G401 (cell line): Measurements from ENCODE around the gene ANXA9. TPM values are rescaled to one million over a fixed set of nuclear protein-coding genes. Genes with fewer than 3 reads are reported as not detected.

Source experiments
- DNase-seq: peaks from one replicate; pipeline ENCODE4 v3.0.0-alpha.2; 2015; ENCODE audit warnings: low spot score
- in situ Hi-C: cut with HindIII; loops from 2 replicates; pipeline ENCODE4 v1.10.0; 2016; ENCODE audit warnings: low sequenced_read_pairs, mixed read lengths
- total RNA-seq: library from RNA; depleted of rRNA; stranded (reverse); fragments of >200 nt; shearing (Covaris generic); gene quantifications from 2 replicates; pipeline ENCODE4 v1.2.3, GENCODE V29; 2014

The ANXA9 gene
- total RNA-seq, 1 experiment from 2014 or later, result 2.7 TPM

DNA sequence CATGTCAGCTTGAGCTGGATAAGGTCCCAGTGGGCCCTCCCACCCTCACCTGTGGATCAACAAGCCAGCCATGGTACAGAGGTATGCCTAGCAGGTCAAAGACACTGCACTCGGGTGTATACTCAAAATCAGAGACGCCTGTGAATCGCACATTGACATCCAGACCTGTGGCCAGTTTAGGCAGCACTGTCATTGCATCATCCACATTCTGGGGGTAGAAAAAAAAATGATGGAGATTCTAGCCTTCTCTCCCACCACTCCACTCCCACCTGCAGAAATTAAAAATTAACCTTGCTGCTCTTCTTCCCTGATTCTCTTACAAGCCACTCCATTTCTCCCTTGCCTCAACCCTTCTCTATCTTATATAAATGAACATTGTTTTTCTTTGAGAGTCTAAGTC is 18.3 kb downstream of the ANXA9 start:
- in situ Hi-C loops, result no loop called here

DNA sequence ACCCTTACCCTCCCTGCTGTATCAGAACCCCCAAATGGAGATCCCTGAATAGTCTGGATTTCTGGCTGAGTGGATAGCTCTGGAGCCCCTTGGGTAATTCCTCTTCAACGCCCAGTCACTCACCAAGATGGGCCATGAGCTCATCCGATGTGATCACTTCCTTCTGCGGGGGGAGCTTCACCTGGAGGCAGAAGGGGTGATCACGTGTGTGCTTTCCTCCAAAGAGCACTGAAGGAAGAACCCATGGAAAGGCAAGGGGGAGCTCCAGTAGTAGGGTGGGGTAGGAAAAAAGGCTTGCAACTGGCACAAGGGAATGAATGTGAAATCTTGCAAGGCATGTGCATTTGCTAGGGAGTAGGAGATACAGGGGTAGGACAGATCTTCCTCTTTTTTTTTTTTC is 19.5 kb downstream of the ANXA9 start:
- DNase-seq, result peak; percentile 36
- in situ Hi-C loops, result no loop called here

More for the DNA sequence above, 18.3 kb downstream of the ANXA9 start:
- DNase-seq, result no peak

DNA sequence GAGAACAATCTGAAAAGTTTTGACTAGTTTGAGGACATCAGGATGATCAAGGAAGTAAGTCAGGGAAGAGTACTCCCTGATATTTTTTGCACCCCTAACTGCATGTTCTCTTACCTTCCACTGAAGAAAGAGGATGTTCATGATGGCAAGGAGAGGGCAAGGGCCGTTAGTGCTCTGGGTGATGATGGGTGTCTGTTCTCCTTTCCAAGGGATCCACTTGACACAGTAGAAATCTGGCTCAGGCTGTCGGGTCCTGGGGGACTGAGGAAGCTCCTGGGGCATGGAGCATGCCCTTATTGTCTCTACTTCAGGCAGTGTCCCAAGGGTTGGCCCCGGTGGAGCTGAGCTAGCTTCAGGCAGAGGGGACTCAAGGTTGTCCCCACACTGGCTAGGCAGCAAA is 20.0 kb downstream of the ANXA9 start:
- in situ Hi-C loops, result no loop called here
- DNase-seq, result no peak

DNA sequence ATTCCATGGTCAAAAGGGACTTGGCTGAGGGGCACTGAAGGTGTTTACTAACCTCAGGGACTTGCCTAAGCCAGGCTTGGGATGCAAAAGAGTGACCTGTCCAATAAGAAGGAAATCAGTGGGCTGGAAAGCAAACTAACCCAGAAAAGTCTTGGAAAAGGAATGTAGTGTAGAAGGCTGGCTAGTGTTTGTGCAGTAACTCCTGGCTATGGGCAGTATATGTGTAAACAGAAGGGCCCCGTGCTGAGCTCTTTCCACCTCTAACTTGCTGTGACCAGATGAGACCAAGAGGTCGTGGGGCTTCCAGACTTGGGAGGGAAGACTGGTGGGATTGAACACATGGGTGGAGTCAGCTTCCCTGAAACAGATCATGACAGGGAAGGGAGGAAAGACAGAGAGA is 20.5 kb downstream of the ANXA9 start:
- DNase-seq, result no peak
- in situ Hi-C loops, result no loop called here

DNA sequence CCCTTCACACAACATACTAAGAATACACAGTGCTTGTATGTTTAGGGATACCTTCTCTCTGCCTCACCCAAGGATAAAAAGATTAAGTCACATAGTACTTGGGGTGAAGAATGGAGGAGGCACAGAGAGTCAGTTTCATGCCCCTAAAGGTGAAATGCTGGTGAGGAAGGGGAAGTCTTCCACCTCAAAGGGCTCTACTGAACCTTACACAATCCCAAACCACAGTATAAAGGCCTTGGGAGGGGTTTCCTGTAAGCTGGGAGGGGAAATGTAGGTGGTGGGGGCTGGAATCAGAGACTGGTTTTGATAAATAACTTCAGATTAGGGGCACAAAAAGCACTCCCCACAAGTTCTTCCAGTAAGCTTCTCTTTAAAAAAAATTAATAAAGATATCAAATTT is 21.1 kb downstream of the ANXA9 start:
- no peak for DNase-seq
- in situ Hi-C loops, result no loop called here

DNA sequence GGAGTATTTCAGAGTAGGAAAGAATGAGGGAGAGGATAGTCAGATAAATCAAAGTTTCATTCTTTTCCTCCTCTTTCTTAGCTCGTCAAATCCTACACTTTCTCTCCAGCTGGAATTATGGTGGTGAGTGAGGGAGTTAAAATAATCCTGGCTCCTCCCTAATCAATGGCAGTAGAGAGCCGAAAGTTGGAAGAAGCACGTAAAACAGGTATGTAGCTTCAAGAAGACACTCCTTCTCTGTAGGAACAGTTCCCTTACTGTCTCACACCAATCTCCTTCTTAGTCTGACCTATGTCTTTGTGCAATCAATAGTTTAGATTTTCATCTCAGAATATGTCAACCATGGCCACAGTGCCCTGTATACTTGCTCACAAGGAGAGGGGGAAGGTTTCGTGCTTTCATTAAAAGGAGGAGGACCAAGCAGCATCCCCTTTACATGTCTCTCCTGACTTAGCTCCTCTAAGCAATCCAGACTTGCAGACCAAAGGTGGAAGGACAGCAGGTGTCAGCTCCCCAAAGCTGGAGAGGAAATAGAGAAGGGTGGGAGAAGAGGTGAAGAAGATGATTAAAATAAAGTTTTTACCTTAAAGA is 23.7 kb downstream of the ANXA9 start:
- DNase-seq, result peak; percentile 64
- in situ Hi-C loops, result no loop called here

DNA sequence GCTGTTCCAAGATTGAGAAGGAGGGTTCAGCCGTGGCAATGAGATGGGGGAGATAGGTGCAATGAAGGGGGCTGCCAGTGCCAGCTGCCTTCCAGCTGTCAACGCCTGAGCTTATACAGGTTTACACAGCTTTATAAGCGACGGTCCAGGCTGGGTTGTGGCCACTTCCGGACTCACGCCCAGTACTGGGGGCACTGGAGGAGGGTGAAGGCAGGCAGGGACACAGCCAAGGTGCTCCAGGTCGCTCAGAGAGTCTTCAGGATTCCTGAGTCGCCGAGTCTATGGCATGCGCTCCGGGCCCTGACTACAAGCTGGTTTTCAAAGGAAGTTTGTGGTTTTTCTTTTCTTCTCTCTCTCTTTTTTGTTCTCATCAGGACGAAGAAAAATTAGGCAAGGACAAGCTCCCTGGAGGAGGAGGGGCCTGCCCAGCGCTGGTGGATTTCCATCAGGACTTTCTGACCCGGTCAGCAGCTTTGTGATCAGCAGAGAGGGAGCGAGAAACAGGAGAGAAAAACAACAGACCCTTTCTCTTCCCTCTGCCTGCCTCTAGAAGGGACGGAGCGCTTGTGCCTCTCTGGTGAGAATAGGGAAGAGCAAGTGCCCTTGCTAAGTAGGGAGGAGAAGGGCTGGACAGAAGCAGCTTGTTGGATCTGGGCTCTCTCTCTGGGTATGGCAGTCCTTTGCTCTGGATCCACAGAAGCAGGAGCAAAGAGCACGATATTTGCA is 24.4 kb downstream of the ANXA9 start, which contains the start of gene MINDY1:
MINDY1 (minus strand) TSS at position 576 of the 726 bp plus-strand sequence. CDS start 4,285 bp downstream, outside the sequence.
- in situ Hi-C loops, result no loop called here
- DNase-seq, result peak; percentile 95

GRCh38 chr1:151007853-151008243 is 25.8 kb downstream of the ANXA9 start:
- DNase-seq, result no peak
- in situ Hi-C loops, result no loop called here

DNA sequence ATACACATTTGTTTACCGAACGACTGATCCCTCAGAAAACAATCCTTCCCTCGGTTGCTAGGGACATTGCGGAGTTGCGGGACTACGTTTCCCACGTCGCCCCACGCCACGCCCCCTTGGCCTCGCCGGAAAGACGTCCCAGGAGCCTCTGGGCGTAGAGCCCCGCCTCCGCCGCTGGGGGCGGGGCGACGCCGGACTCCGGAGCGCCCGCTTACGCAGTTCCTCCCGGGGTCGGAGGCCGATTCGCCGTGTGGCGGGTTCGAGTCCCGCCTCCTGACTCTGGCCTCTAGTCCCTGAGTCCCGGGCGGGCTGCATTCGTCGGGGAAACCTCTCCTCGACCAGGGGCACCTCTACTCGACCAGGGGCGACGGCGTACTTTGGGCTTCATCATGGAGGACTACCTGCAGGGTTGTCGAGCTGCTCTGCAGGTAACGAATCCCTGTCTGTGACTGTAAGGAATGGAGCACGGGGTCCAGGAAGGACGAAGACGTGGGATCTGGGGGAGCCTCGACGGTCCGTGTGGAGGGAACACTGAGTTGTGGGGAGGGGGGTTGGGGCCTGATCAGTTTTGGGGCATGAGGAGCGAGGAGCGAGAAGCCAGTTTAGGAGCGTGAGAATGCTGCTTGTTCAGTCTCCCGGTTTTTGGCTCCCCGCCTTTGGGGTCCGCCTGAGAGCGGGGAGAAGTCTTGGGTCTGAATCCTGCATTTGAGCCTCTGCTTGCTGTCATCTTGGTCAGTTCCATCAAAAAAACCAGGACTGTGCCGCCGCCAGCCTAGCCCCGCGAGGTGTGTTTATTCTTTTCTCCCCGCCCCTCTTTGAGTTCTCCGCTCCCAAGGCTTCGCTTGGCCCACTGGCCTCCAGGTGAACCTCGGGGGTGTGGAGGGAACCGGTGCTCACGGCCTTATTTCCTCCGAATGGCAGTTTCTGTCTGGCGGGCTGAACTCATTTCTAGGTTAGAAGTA is 26.4 kb downstream of the ANXA9 start, which contains the start of gene PRUNE1:
PRUNE1 (plus strand) TSS at position 206 of the 962 bp plus-strand sequence; CDS start at position 390, 184 bp downstream.
- in situ Hi-C loops, result no loop called here
- DNase-seq, result peak; percentile 96

- no peak for DNase-seq
- in situ Hi-C loops, result no loop called here
These were observed 27.1 kb downstream of the ANXA9 start for GRCh38 chr1:151009206-151009587.

DNA sequence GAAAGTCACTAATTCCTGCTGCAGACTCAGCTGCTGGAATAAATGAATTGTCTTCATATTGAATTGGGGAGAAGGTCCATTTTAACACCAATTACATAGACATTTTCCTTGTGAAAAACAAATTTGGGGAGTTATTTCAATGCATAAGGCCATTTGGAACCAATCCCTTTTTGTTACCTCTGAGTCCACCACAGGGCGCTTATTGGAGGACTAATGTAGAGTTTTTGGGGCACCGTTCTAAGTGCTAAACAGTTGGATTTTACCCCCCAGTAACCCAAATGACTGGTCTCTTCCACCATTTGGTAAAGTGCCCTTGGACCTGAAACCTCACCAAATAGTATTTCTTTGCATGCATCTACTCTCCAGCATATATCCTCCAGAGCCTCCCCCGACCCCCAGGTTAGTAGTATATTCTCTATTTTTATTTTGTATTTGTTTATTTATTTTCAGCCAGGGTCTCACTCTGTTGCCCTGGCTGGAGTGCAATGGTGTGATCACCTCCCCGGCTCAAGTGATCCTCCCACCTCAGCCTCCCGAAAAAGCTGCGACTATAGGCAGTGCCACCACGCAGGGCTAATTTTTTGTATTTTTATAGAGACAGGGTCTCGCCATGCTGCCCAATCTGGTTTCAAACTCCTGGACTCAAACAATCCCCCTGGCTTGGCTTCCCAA is 27.7 kb downstream of the ANXA9 start:
- no peak for DNase-seq
- in situ Hi-C loops, result no loop called here

GRCh38 chr1:151010346-151010726 is 28.2 kb downstream of the ANXA9 start:
- DNase-seq, result no peak
- in situ Hi-C loops, result no loop called here

- in situ Hi-C loops, result no loop called here
- DNase-seq, result no peak
These were observed 29.2 kb downstream of the ANXA9 start for GRCh38 chr1:151011154-151011850.

DNA sequence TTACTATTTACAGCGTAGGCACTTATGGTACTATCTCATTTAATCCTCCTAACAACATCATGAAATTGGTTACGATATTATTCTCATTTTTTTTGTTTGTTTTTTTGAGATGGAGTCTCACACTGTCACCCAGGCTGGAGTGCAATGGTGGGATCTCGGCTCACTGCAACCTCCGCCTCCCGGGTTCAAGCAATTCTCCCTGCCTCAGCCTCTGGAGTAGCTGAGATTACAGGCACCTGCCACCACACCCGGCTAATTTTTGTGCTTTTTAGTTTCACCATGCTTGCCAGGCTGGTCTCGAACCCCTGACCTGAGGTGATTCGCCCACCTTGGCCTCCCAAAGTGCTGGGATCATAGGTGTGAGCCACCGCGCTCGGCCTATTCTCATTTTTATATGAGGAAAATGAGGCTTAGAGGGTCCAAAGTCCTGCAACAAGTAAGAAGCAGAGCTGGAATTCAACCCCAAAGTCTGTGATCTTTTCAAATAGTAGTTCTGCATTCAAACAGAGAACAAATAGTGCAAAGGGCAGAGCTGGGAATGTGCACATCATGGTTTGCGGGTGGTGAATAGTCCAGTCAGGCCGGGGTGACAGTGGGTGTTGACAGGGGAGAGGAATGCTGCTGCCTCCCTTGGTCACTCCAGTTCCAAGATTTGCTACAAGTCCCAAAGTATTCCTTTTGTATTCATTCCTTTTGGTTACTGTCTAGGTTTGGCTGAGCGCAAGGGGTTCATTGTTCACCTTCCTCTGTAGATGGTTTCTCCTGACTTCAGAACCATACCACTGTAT is 30.8 kb downstream of the ANXA9 start:
- no peak for DNase-seq
- in situ Hi-C loops, result no loop called here

GRCh38 chr1:151013518-151013917 is 31.4 kb downstream of the ANXA9 start:
- DNase-seq, result no peak
- in situ Hi-C loops, result no loop called here

DNA sequence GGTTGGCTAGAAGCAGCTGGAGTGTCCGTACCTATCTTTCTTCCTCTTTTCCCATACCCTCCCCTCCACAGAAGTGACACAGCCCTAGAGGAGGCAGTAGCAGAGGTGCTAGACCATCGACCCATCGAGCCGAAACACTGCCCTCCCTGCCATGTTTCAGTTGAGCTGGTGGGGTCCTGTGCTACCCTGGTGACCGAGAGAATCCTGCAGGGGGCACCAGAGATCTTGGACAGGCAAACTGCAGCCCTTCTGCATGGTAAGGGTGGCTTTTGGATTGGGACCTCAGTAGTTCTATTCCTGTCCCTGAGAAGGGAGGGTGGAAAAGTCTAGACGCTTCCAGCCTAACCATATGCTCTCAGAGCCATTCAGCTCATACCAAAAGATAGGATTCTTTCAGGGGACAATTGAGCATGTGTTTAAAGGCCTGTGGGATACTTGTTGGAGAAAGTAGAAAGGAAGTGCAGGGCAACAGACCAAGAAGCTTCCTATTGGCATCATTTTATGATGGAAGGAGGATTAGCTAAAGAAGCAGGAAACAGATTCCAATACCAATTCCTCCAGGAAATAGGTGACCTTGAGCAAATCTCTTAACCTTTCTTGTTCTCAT is 42.6 kb downstream of the ANXA9 start:
- in situ Hi-C loops, result no loop called here
- DNase-seq, result peak; percentile 86

DNA sequence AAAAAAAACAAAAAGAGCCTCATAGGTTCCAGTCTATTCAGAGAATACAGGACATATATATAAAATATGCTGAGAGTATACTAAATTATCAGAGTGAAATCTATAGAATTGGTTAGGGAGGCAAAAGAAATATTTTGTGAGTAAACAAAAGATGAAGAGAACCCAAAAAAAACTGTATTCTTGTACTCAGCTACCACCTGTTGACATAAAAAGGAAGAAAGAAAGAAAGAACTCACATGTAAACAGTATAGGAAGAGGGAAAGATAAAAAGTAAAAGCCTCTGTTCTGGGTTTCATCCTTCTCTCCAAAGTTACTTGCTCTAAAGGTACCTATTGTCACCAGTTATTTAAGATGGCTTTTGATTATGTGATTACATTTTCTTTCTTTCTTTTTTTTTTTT is 44.4 kb downstream of the ANXA9 start:
- in situ Hi-C loops, result no loop called here

GRCh38 chr1:151032164-151032563 is 50.1 kb downstream of the ANXA9 start:
- no peak for DNase-seq
- in situ Hi-C loops, result no loop called here

More for the DNA sequence above, 44.4 kb downstream of the ANXA9 start:
- no peak for DNase-seq
